ENCODE results near the gene MFAP3L. TPM values are rescaled to one million over a fixed set of nuclear protein-coding genes. Genes with fewer than 3 reads are reported as not detected.

The MFAP3L gene
- total RNA-seq, 1 donor from 2014 or later: 1.1 TPM

Other genes starting within 250 kb of the MFAP3L start
- not detected in 2 replicates for gene AADAT, start 63.6 kb upstream of the MFAP3L start, total RNA-seq